OCI-LY1 (cell line): ENCODE data around the gene HMX1.

Experiments
- H2AFZ ChIP-seq: fragments of 200-600 bp; sonication (generic), shearing (Covaris generic); 2 replicates; pipeline ENCODE4 v1.6.0; 2014; ENCODE audit warnings: antibody characterized with exemption, mild to moderate bottlenecking, low read length
- H3F3A ChIP-seq: fragments of 200-600 bp; sonication (generic), shearing (Covaris generic); 2 replicates; pipeline ENCODE4 v1.6.0; 2014; ENCODE audit warnings: mild to moderate bottlenecking, antibody characterized with exemption, low read length, moderate library complexity; ENCODE audit not compliant: insufficient read depth
- H3K27ac ChIP-seq: fragments of 200-600 bp; sonication (generic); 2 replicates; pipeline ENCODE4 v1.5.1; 2014; ENCODE audit warnings: low read length, mixed run types, mild to moderate bottlenecking, low read depth; ENCODE audit not compliant: poor library complexity, severe bottlenecking
- H3K27me3 ChIP-seq: fragments of 200-600 bp; sonication (generic); 2 replicates; pipeline ENCODE4 v1.6.0; 2014; ENCODE audit warnings: antibody characterized with exemption, mild to moderate bottlenecking, low read length, moderate library complexity; ENCODE audit not compliant: insufficient read depth
- H3K36me3 ChIP-seq: fragments of 200-600 bp; sonication (generic); 2 replicates; pipeline ENCODE4 v1.6.1; 2014; ENCODE audit warnings: mild to moderate bottlenecking, antibody characterized with exemption, low read length, moderate library complexity, mixed read lengths; ENCODE audit not compliant: insufficient read depth
- H3K4me1 ChIP-seq: fragments of 200-600 bp; sonication (generic); 2 replicates; pipeline ENCODE4 v1.5.1; 2014; ENCODE audit warnings: mild to moderate bottlenecking, low read length, moderate library complexity; ENCODE audit not compliant: insufficient read depth, severe bottlenecking
- H3K4me2 ChIP-seq: fragments of 200-600 bp; sonication (generic), shearing (Covaris generic); 2 replicates; pipeline ENCODE4 v1.6.1; 2014; ENCODE audit warnings: low read length
- H3K4me3 ChIP-seq: fragments of 200-600 bp; sonication (generic); 2 replicates; pipeline ENCODE4 v1.5.1; 2014; ENCODE audit warnings: low read length, low read depth, mild to moderate bottlenecking, mixed read lengths; ENCODE audit not compliant: poor library complexity, severe bottlenecking
- H3K79me2 ChIP-seq: fragments of 200-600 bp; shearing (Covaris generic); 2 replicates; pipeline ENCODE4 v1.6.1; 2016; ENCODE audit warnings: mixed run types, low read length, mixed read lengths; ENCODE audit not compliant: insufficient read depth
- H3K9ac ChIP-seq: fragments of 200-600 bp; sonication (generic), shearing (Covaris generic); 2 replicates; pipeline ENCODE4 v1.6.1; 2014; ENCODE audit warnings: mild to moderate bottlenecking, low read length, mixed read lengths
- H3K9me2 ChIP-seq: fragments of 200-600 bp; sonication (generic), shearing (Covaris generic); 2 replicates; pipeline ENCODE4 v1.6.1; 2014; ENCODE audit warnings: low read depth, mild to moderate bottlenecking, low read length, mixed read lengths
- H3K9me3 ChIP-seq: fragments of 200-600 bp; shearing (Covaris generic); 2 replicates; pipeline ENCODE4 v1.6.1; 2014; ENCODE audit warnings: low read length, mixed read lengths
- H4K20me1 ChIP-seq: fragments of 200-600 bp; sonication (generic), shearing (Covaris generic); 2 replicates; pipeline ENCODE4 v1.6.0; 2016; ENCODE audit warnings: mild to moderate bottlenecking, low read length; ENCODE audit not compliant: insufficient read depth
- EZH2 ChIP-seq: fragments of 200-600 bp; sonication (generic), shearing (Covaris generic); IDR thresholded peaks from 2 replicates; pipeline ENCODE4 v1.8.0; 2017; ENCODE audit warnings: borderline replicate concordance, mixed run types, mild to moderate bottlenecking, antibody characterized with exemption, low read length, moderate library complexity, mixed read lengths
- TF ChIP-seq, protein P1 (sequence below): fragments of 200-600 bp; sonication (generic), shearing (Covaris generic); IDR thresholded peaks from 2 replicates; pipeline ENCODE4 v1.5.1; 2017; ENCODE audit warnings: mild to moderate bottlenecking, antibody characterized with exemption, low read length, moderate library complexity, mixed read lengths

HMX1 gene

DNA sequence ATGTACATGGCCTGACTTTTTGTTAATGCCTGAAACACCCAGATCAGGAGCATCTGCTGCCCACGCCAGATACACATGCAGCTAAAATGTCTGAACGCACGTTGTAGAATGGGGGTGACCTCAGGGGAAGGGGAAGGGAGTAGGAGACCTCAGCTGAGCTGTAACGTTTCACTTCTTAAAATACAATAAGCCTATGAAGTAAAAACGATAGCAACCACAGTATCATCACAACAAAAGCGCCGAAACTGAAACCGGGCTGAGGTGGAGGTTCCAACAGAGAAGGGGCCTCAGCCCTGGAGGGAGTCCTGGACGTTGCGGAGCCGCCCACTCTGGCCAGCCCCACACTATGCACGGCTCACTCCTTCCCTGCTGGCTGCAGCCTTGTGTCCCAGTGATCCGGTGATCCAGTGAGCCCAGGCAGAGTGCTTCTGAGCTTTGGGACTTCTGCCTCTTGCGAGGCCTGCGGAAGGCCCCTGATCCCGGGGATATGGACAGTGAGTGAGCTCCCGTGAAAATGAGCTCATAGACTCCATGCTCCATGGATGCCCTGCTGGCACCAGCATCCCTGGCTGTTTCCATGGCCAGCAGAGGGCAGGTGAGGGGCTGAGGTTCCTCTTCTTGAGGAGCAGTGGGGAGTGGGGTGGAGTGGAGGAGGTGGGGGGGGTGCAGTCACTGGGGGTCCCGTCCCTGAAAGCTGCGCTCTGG, 52.0 kb downstream of the HMX1 start:
- no peak overlapping the region for H3K4me2 ChIP-seq
- H2AFZ ChIP-seq, result no peak overlapping the region
- H3K9me3 ChIP-seq, result no peaks in the 10 kb centered on the region
- no peaks in the 10 kb centered on the region for H3K9me2 ChIP-seq
- no peaks in the 10 kb centered on the region for H4K20me1 ChIP-seq
- no peaks in the 10 kb centered on the region for H3K36me3 ChIP-seq
- H3K9ac ChIP-seq, result no peak overlapping the region
- TF ChIP-seq, protein P1, sequence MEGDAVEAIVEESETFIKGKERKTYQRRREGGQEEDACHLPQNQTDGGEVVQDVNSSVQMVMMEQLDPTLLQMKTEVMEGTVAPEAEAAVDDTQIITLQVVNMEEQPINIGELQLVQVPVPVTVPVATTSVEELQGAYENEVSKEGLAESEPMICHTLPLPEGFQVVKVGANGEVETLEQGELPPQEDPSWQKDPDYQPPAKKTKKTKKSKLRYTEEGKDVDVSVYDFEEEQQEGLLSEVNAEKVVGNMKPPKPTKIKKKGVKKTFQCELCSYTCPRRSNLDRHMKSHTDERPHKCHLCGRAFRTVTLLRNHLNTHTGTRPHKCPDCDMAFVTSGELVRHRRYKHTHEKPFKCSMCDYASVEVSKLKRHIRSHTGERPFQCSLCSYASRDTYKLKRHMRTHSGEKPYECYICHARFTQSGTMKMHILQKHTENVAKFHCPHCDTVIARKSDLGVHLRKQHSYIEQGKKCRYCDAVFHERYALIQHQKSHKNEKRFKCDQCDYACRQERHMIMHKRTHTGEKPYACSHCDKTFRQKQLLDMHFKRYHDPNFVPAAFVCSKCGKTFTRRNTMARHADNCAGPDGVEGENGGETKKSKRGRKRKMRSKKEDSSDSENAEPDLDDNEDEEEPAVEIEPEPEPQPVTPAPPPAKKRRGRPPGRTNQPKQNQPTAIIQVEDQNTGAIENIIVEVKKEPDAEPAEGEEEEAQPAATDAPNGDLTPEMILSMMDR, result no peak
- TF ChIP-seq EZH2, result no peak
- no peaks in the 10 kb centered on the region for H3K4me1 ChIP-seq
- H3K4me3 ChIP-seq, result no peak overlapping the region
- H3K27me3 ChIP-seq, result no peaks in the 10 kb centered on the region
- no peaks in the 10 kb centered on the region for H3K79me2 ChIP-seq
- H3F3A ChIP-seq, result no peaks in the 10 kb centered on the region
- H3K27ac ChIP-seq, result no peak overlapping the region

GRCh38 chr4:8819019-8819418, 52.6 kb downstream of the HMX1 start:
- Histone ChIP-seq H3K27ac (no peak overlapping the region), H3K27me3 (no peaks in the 10 kb centered on the region), H3F3A (no peaks in the 10 kb centered on the region), H3K79me2 (no peaks in the 10 kb centered on the region), H3K9ac (no peak overlapping the region), H3K9me3 (no peaks in the 10 kb centered on the region), H3K4me3 (no peak overlapping the region), H3K4me2 (no peak overlapping the region), H2AFZ (no peak overlapping the region), H4K20me1 (no peaks in the 10 kb centered on the region), H3K36me3 (no peaks in the 10 kb centered on the region), H3K9me2 (no peaks in the 10 kb centered on the region), H3K4me1 (no peaks in the 10 kb centered on the region)
- TF ChIP-seq EZH2, result no peak
- TF ChIP-seq, protein P1, result no peak

DNA sequence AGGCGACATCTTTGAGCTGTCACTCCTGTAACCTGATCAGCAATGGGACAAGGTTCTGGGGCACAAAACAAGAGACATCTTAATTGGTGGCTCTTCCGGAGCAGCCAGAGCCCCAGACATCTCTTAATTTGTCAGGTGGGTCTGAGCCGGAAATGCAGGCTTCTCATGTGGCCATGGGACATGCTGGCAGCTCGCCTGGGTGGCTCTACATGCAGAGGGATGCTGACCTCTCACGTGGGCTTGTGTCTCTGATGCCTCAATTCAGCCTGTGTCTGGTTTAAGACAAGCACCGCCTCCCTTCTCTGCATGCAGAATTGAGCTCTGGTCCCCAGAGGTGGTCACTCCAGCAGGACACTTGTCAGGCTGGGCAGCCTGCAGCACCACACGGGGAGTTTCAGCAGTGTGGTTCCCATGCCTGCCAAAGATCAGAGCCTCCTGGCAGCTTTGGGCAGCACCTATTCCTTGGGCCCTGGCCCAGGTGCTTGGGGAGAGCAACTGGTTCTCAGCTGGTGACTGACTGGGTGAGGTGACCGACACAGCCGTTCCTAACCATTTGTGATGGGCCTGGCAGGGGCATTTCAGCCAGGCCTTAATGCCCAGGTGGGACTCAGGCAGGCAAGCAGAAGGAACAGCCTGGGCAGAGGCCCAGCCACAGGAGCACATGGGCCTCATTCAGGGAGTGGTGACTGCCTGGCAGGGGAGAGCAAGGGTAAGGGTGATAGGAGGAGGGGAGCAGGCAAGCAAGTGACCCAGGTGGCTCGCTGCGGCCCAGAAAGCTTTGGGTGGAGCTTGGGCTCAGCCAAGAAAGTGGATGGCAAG, 53.4 kb downstream of the HMX1 start:
- Histone ChIP-seq H3K9me3 (no peaks in the 10 kb centered on the region), H3K27ac (no peak overlapping the region), H3K36me3 (no peaks in the 10 kb centered on the region), H3K79me2 (no peaks in the 10 kb centered on the region), H4K20me1 (no peaks in the 10 kb centered on the region), H3K9me2 (no peaks in the 10 kb centered on the region), H3K4me1 (no peaks in the 10 kb centered on the region), H3K4me3 (no peak overlapping the region), H2AFZ (no peak overlapping the region), H3K27me3 (no peaks in the 10 kb centered on the region), H3K4me2 (no peak overlapping the region), H3K9ac (no peak overlapping the region), H3F3A (no peaks in the 10 kb centered on the region)
- no peak for TF ChIP-seq EZH2
- TF ChIP-seq, protein P1, result no peak
